Endothelial cell of umbilical vein (primary cell): ENCODE results near the gene NT5M.

Source experiments
- EZH2 ChIP-seq: IDR thresholded peaks from 2 replicates; pipeline ENCODE4 v1.6.1; 2012; ENCODE audit warnings: borderline replicate concordance, low read depth, mild to moderate bottlenecking, moderate library complexity, low read length, inconsistent platforms; ENCODE audit not compliant: severe bottlenecking
- POLR2A ChIP-seq: IDR thresholded peaks from 2 replicates; pipeline ENCODE4 v1.6.1; 2012; ENCODE audit warnings: low read depth, mild to moderate bottlenecking, control low read depth, low read length
- TF ChIP-seq, protein P1 (sequence below): IDR thresholded peaks from 2 replicates; pipeline ENCODE4 v1.6.1; 2011; ENCODE audit not compliant: insufficient read depth, insufficient read length
- TF ChIP-seq, protein P2 (sequence below), 2 donors: IDR thresholded peaks; 1 replicate in 1 of 2; 2 replicates in 1 of 2; pipeline ENCODE4 v1.5.1; 2011; ENCODE audit warnings: low read length in 2 of 2, mild to moderate bottlenecking in 2 of 2, moderate library complexity in 2 of 2, control low read depth in 1 of 2, inconsistent platforms in 1 of 2, low read depth in 1 of 2; ENCODE audit not compliant: insufficient read depth in 1 of 2; ENCODE audit errors: extremely low read depth in 1 of 2

- TF ChIP-seq, protein P1, sequence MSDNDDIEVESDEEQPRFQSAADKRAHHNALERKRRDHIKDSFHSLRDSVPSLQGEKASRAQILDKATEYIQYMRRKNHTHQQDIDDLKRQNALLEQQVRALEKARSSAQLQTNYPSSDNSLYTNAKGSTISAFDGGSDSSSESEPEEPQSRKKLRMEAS = no peak
- no peak for TF ChIP-seq POLR2A
- TF ChIP-seq, protein P2, sequence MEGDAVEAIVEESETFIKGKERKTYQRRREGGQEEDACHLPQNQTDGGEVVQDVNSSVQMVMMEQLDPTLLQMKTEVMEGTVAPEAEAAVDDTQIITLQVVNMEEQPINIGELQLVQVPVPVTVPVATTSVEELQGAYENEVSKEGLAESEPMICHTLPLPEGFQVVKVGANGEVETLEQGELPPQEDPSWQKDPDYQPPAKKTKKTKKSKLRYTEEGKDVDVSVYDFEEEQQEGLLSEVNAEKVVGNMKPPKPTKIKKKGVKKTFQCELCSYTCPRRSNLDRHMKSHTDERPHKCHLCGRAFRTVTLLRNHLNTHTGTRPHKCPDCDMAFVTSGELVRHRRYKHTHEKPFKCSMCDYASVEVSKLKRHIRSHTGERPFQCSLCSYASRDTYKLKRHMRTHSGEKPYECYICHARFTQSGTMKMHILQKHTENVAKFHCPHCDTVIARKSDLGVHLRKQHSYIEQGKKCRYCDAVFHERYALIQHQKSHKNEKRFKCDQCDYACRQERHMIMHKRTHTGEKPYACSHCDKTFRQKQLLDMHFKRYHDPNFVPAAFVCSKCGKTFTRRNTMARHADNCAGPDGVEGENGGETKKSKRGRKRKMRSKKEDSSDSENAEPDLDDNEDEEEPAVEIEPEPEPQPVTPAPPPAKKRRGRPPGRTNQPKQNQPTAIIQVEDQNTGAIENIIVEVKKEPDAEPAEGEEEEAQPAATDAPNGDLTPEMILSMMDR (IDR thresholded peaks at IDR 0.05; ENCODE audit: extremely low read depth in 1 of 2, insufficient read depth in 1 of 2, low read depth in 1 of 2, low read length in 2 of 2) = no peak
- no peak for TF ChIP-seq EZH2
These were observed 81.1 kb downstream of the NT5M start for GRCh38 chr17:17384291-17384615.
